Measurements from ENCODE around the gene MICAL2. TPM values are rescaled to one million over a fixed set of nuclear protein-coding genes. Genes with fewer than 3 reads are reported as not detected.

MICAL2 gene
- total RNA-seq, 4 donors from 2014 or later, result 195 to 499 (median 259) TPM

GRCh38 chr11:12312132-12312531, 201.7 kb downstream of the MICAL2 start:
- DNase-seq (ENCODE audit: extremely low spot score), result no peak
- intact Hi-C loops (cut with DNase I), result no loop called here
- Histone ChIP-seq H3K9me3 (peaks cover 0 to 20% (median 5%) of the 10 kb centered on the region in 4 donors), H3K27me3 (no peaks in the 10 kb centered on the region), H3K27ac (replicated peaks in 1 of 4) (peak overlapping the region in 1 of 4 donors; percentile 62), H3K4me1 (peaks cover 0 to 16% (median 12%) of the 10 kb centered on the region in 4 donors), H3K36me3 (no peaks in the 10 kb centered on the region), H3K4me3 (no peak overlapping the region)
- TF ChIP-seq EP300 (IDR thresholded peaks at IDR 0.05) (no peak), POLR2AphosphoS5 (IDR thresholded peaks at IDR 0.05) (no peak), POLR2A (IDR thresholded peaks at IDR 0.05; ENCODE audit: low read depth) (no peak), CTCF (IDR thresholded peaks at IDR 0.05) (no peak)
- 83% methylated on average over 4 of the region's 4 CpGs for WGBS

Small RNA genes within 50 kb of the gene (small RNA-seq; reads per million reads assigned to genes)
- 0 reads per million in 3 donors for gene MIR6124

Other genes starting within 250 kb of the MICAL2 start
- 100 to 1,000 TPM in 2 of 4 donors, 10 to 100 TPM in 2; 94.3 to 191 (median 127) TPM for gene DKK3, start 102.0 kb upstream of the MICAL2 start, total RNA-seq

Data from esophagus muscularis mucosa (tissue), 4 donors.